ENCODE measurements around the gene DPF3. TPM values are rescaled to one million over a fixed set of nuclear protein-coding genes. Genes with fewer than 3 reads are reported as not detected.
A peak's percentile ranks its signal among the peaks of the same experiment; 100 is the strongest.

Gene DPF3
- total and polyA plus RNA-seq, 2 donors (not counting 1 experiment from before 2014, with no cell fraction given), result 3.4 to 10.2 TPM

GRCh38 chr14:72928872-72929271, 35.0 kb upstream of the DPF3 start:
- TF ChIP-seq EZH2 (IDR thresholded peaks at IDR 0.05; ENCODE audit: borderline replicate concordance, insufficient read depth, low read depth, low read length, poor library complexity, severe bottlenecking), result no peak
- TF ChIP-seq CTCF (IDR thresholded peaks at IDR 0.05), result no peak
- H3K4me1 ChIP-seq (ENCODE audit: control insufficient read depth in 2 of 2, insufficient read depth in 2 of 2, low read length in 2 of 2), result peaks cover 10 to 23% of the 10 kb centered on the region in 2 donors
- no peak overlapping the region for H3K9ac ChIP-seq (ENCODE audit: low read length)
- Mint-ChIP-seq H3K4me1 (peaks cover 21% of the 10 kb centered on the region), H3K4me3 (no peak overlapping the region), H3K27me3 (no peaks in the 10 kb centered on the region), H3K27ac (no peak overlapping the region), H3K9me3 (ENCODE audit: insufficient read depth) (no peaks in the 10 kb centered on the region)
- H3K9me3 ChIP-seq (ENCODE audit: control extremely low read depth in 1 of 3, control insufficient read depth in 2 of 3, insufficient read depth in 1 of 3, low read length in 2 of 3), result no peaks in the 10 kb centered on the region
- H3K36me3 ChIP-seq (replicated peaks in 1 of 2; ENCODE audit: control extremely low read depth in 1 of 2, control insufficient read depth in 1 of 2, extremely low read depth in 1 of 2, insufficient read depth in 2 of 2, low read length in 1 of 2), result peaks cover 0 to 2% of the 10 kb centered on the region in 2 experiments
- no peak overlapping the region for H2AFZ ChIP-seq (ENCODE audit: insufficient read depth, low read depth, low read length, poor library complexity, severe bottlenecking)
- 98% methylated on average over 14 of the region's 21 CpGs for WGBS (ENCODE audit: insufficient coverage)
- ATAC-seq (ENCODE audit: low read depth) (no peak), DNase-seq (no peak)
- no peak overlapping the region for H3K4me3 ChIP-seq (ENCODE audit: control extremely low read depth in 1 of 5, extremely low read depth in 1 of 5, insufficient read depth in 1 of 5, low read depth in 2 of 5, low read length in 4 of 5)
- CTCF ChIA-PET, result no interaction called here
- intact Hi-C loops (cut with micrococcal nuclease), result loop anchor here (5.0 kb wide), 1 partner anchor 1683 kb away; the partner anchor contains the start of gene LTBP2
- no peaks in the 10 kb centered on the region for H3K27me3 ChIP-seq (replicated peaks in 1 of 4; ENCODE audit: control extremely low read depth in 1 of 4, control insufficient read depth in 3 of 4, insufficient read depth in 4 of 4, low read length in 3 of 4)
- peaks cover 38% of the 10 kb centered on the region for H4K20me1 ChIP-seq (ENCODE audit: control insufficient read depth, insufficient read depth, low read length, poor library complexity, severe bottlenecking)
- no peak overlapping the region for H3K4me2 ChIP-seq (replicated peaks; ENCODE audit: low read depth, low read length, poor library complexity, severe bottlenecking)
- H3K79me2 ChIP-seq (ENCODE audit: control insufficient read depth, insufficient read depth, low read length), result peaks cover 58% of the 10 kb centered on the region
- no peak overlapping the region for H3K27ac ChIP-seq (ENCODE audit: low read length in 2 of 2)
- POLR2A ChIA-PET, result no interaction called here

GRCh38 chr14:72926292-72927028, 32.6 kb upstream of the DPF3 start, which contains the start of gene DCAF4:
DCAF4 (plus strand) TSS chr14:72926464; CDS start chr14:72937979, 11,515 bp downstream.
- no peaks in the 10 kb centered on the region for H3K9me3 Mint-ChIP-seq (ENCODE audit: insufficient read depth)

More at GRCh38 chr14:72926292-72927028, 32.6 kb upstream of the DPF3 start, which contains the start of gene DCAF4:
- under 1% methylated on average over 56 of the region's 59 CpGs for WGBS (ENCODE audit: insufficient coverage)
- H3K27me3 ChIP-seq (replicated peaks in 1 of 4; ENCODE audit: control extremely low read depth in 1 of 4, control insufficient read depth in 3 of 4, insufficient read depth in 4 of 4, low read length in 3 of 4), result no peaks in the 10 kb centered on the region
- H3K27ac ChIP-seq (ENCODE audit: low read length in 2 of 2), result peak within 1 kb of the TSS; percentile 66 to 89
- H4K20me1 ChIP-seq (ENCODE audit: control insufficient read depth, insufficient read depth, low read length, poor library complexity, severe bottlenecking), result peaks cover 18% of the 10 kb centered on the region
- Mint-ChIP-seq H3K27me3 (peaks cover 7% of the 10 kb centered on the region), H3K4me3 (peak within 1 kb of the TSS; percentile 99), H3K4me1 (peaks cover 15% of the 10 kb centered on the region), H3K27ac (peak within 1 kb of the TSS; percentile 95)
- CTCF ChIA-PET, result interaction anchor here (0.6 to 2.2 kb wide), 5 partner anchors 21 to 409 kb away, joined by 3 to 9 read pairs (median 5); no protein-coding TSS in a partner anchor
- ATAC-seq (ENCODE audit: low read depth) (peak; percentile 91), DNase-seq (peak; percentile 97)
- H3K79me2 ChIP-seq (ENCODE audit: control insufficient read depth, insufficient read depth, low read length), result peaks cover 34% of the 10 kb centered on the region
- TF ChIP-seq CTCF (IDR thresholded peaks at IDR 0.05) (no peak), EZH2 (IDR thresholded peaks at IDR 0.05; ENCODE audit: borderline replicate concordance, insufficient read depth, low read depth, low read length, poor library complexity, severe bottlenecking) (no peak)
- H3K4me1 ChIP-seq (ENCODE audit: control insufficient read depth in 2 of 2, insufficient read depth in 2 of 2, low read length in 2 of 2), result peaks cover 10 to 23% of the 10 kb centered on the region in 2 donors
- peak within 1 kb of the TSS; percentile 72 for H3K9ac ChIP-seq (ENCODE audit: low read length)
- POLR2A ChIA-PET, result interaction anchor here (0.6 to 0.8 kb wide), 3 partner anchors 9 to 1273 kb away, joined by 3 to 6 read pairs (median 5); no protein-coding TSS in a partner anchor
- intact Hi-C loops (cut with micrococcal nuclease), result loop anchor here (1.0 to 5.0 kb wide), 6 partner anchors 22 to 1686 kb away; partner anchors contain the start of genes DPF3, LTBP2, PSEN1 and RBM25
- H2AFZ ChIP-seq (ENCODE audit: insufficient read depth, low read depth, low read length, poor library complexity, severe bottlenecking), result peak within 1 kb of the TSS; percentile 87
- H3K36me3 ChIP-seq (replicated peaks in 1 of 2; ENCODE audit: control extremely low read depth in 1 of 2, control insufficient read depth in 1 of 2, extremely low read depth in 1 of 2, insufficient read depth in 2 of 2, low read length in 1 of 2), result peaks cover 0 to 2% of the 10 kb centered on the region in 2 experiments
- H3K4me2 ChIP-seq (replicated peaks; ENCODE audit: low read depth, low read length, poor library complexity, severe bottlenecking), result peak within 1 kb of the TSS; percentile 79
- H3K9me3 ChIP-seq (ENCODE audit: control extremely low read depth in 1 of 3, control insufficient read depth in 2 of 3, insufficient read depth in 1 of 3, low read length in 2 of 3), result no peaks in the 10 kb centered on the region
- peak within 1 kb of the TSS; percentile 55 to 87 (median 70) for H3K4me3 ChIP-seq (ENCODE audit: control extremely low read depth in 1 of 5, extremely low read depth in 1 of 5, insufficient read depth in 1 of 5, low read depth in 2 of 5, low read length in 4 of 5)

Data from B cell (primary cell).